Common myeloid progenitor, CD34-positive (primary cell): ENCODE measurements around the gene FASN.

Source experiments
- CTCF ChIA-PET: fragments of 350-600 bp; sonication (Branson Sonifier 250); formaldehyde crosslinking; loops from one replicate; lab custom pipeline; 2021; ENCODE audit warnings: antibody characterized with exemption; lab: Charles Lee
- POLR2A ChIA-PET: fragments of 350-600 bp; sonication (Branson Sonifier 250); formaldehyde crosslinking; loops from one replicate; lab custom pipeline; 2021; ENCODE audit warnings: antibody characterized with exemption; lab: Charles Lee
- DNase-seq, 3 donors: peaks; one replicate each; pipeline versions ENCODE4 v3.0.0 to v3.0.0-alpha.2; 2013
- H3K27ac ChIP-seq, 2 experiments: 1 replicate in 1 of 2; 2 replicates in 1 of 2; pipeline ENCODE4 v1.7.0; 2013; ENCODE audit warnings: inconsistent platforms in 2 of 2, low read length in 2 of 2, mild to moderate bottlenecking in 2 of 2, low read depth in 1 of 2, moderate library complexity in 1 of 2; ENCODE audit not compliant: severe bottlenecking in 2 of 2, insufficient read depth in 1 of 2, poor library complexity in 1 of 2
- H3K27me3 ChIP-seq, 5 experiments: replicated peaks in 2 of 5; 1 replicate in 3 of 5; 2 replicates in 2 of 5; pipeline versions ENCODE4 v1.6.1 to v1.7.0; 2013; ENCODE audit warnings: low read length in 4 of 5, mild to moderate bottlenecking in 2 of 5, moderate library complexity in 2 of 5, inconsistent platforms in 1 of 5; ENCODE audit not compliant: insufficient read depth in 5 of 5, control insufficient read depth in 4 of 5
- H3K36me3 ChIP-seq, 4 experiments: 1 replicate in 2 of 4; 2 replicates in 2 of 4; pipeline versions ENCODE4 v1.6.1 to v1.7.0; 2013; ENCODE audit warnings: low read length in 3 of 4, control low read depth in 1 of 4, mild to moderate bottlenecking in 1 of 4; ENCODE audit not compliant: control insufficient read depth in 4 of 4, insufficient read depth in 4 of 4
- H3K4me1 ChIP-seq, 4 experiments: 1 replicate in 3 of 4; 2 replicates in 1 of 4; pipeline versions ENCODE4 v1.6.1 to v1.7.1; 2013; ENCODE audit warnings: low read length in 3 of 4, mild to moderate bottlenecking in 3 of 4, control low read depth in 1 of 4, inconsistent platforms in 1 of 4, moderate library complexity in 1 of 4; ENCODE audit not compliant: control insufficient read depth in 4 of 4, insufficient read depth in 4 of 4; ENCODE audit errors: control extremely low read depth in 1 of 4
- H3K4me3 ChIP-seq, 7 experiments: 1 replicate in 4 of 7; 2 replicates in 3 of 7; pipeline versions ENCODE4 v1.5.1 to v1.7.0; 2013; ENCODE audit warnings: mild to moderate bottlenecking in 7 of 7, low read length in 6 of 7, moderate library complexity in 6 of 7, inconsistent platforms in 2 of 7, low read depth in 2 of 7, control low read depth in 1 of 7; ENCODE audit not compliant: insufficient read depth in 4 of 7, control insufficient read depth in 1 of 7; ENCODE audit errors: extremely low read depth in 1 of 7
- H3K9me3 ChIP-seq, 5 experiments: 1 replicate in 4 of 5; 2 replicates in 1 of 5; pipeline versions ENCODE4 v1.6.1 to v1.7.1; 2013; ENCODE audit warnings: low read length in 4 of 5, mild to moderate bottlenecking in 2 of 5, inconsistent platforms in 1 of 5, low read depth in 1 of 5, moderate library complexity in 1 of 5; ENCODE audit not compliant: control insufficient read depth in 4 of 5, insufficient read depth in 2 of 5; ENCODE audit errors: control extremely low read depth in 1 of 5
- WGBS: methylation state at CpG from one replicate; pipeline ENCODE4 v1.1.5; 2013; ENCODE audit not compliant: insufficient coverage; 5-methylcytosine and 5-hydroxymethylcytosine counted together

The FASN gene

GRCh38 chr17:82112914-82113311, 14.9 kb upstream of the FASN start:
- Histone ChIP-seq H3K36me3 (peaks cover 2 to 17% (median 10%) of the 10 kb centered on the region in 4 experiments), H3K4me3 (no peak overlapping the region), H3K27ac (no peak overlapping the region), H3K27me3 (no peaks in the 10 kb centered on the region), H3K4me1 (no peaks in the 10 kb centered on the region), H3K9me3 (no peaks in the 10 kb centered on the region)
- ChIA-PET CTCF (interaction anchor here (2.0 kb wide), 1 partner anchor 36 kb away, joined by 4 read pairs; no protein-coding TSS in a partner anchor), POLR2A (no interaction called here)
- DNase-seq: no peak
- 95% methylated on average over 3 of the region's 6 CpGs for WGBS

- CTCF ChIA-PET: interaction anchor here (2.0 kb wide), 1 partner anchor 36 kb away, joined by 4 read pairs; no protein-coding TSS in a partner anchor
Observed at GRCh38 chr17:82112181-82112913, 14.3 kb upstream of the FASN start.

GRCh38 chr17:82110298-82110697, 12.3 kb upstream of the FASN start:
- ChIA-PET CTCF (no interaction called here), POLR2A (no interaction called here)
- Histone ChIP-seq H3K4me1 (peaks cover 0 to 24% (median 22%) of the 10 kb centered on the region in 4 experiments), H3K4me3 (no peak overlapping the region), H3K27me3 (no peaks in the 10 kb centered on the region), H3K27ac (no peak overlapping the region), H3K36me3 (peaks cover 2 to 17% (median 9%) of the 10 kb centered on the region in 4 experiments), H3K9me3 (no peaks in the 10 kb centered on the region)
- WGBS: 94% methylated on average over 2 of the region's 3 CpGs
- no peak for DNase-seq

More at GRCh38 chr17:82112181-82112913, 14.3 kb upstream of the FASN start:
- H3K27me3 ChIP-seq: no peaks in the 10 kb centered on the region
- H3K4me3 ChIP-seq: no peak overlapping the region
- peaks cover 0 to 3% (median 2%) of the 10 kb centered on the region in 4 experiments for H3K4me1 ChIP-seq
- DNase-seq: no peak
- no peaks in the 10 kb centered on the region for H3K9me3 ChIP-seq
- POLR2A ChIA-PET: interaction anchor here (0.6 kb wide), 1 partner anchor 143 kb away, joined by 4 read pairs; no protein-coding TSS in a partner anchor
- H3K36me3 ChIP-seq: peaks cover 2 to 17% (median 10%) of the 10 kb centered on the region in 4 experiments
- H3K27ac ChIP-seq: no peak overlapping the region
- over 99% methylated on average over 18 of the region's 18 CpGs for WGBS

- no peaks in the 10 kb centered on the region for H3K9me3 ChIP-seq
- DNase-seq: no peak
- POLR2A ChIA-PET: no interaction called here
- no peak overlapping the region for H3K27ac ChIP-seq
- 94% methylated on average over 14 of the region's 14 CpGs for WGBS
- H3K27me3 ChIP-seq: no peaks in the 10 kb centered on the region
- peaks cover 2 to 16% (median 10%) of the 10 kb centered on the region in 4 experiments for H3K36me3 ChIP-seq
- H3K4me1 ChIP-seq: peaks cover 0 to 30% (median 23%) of the 10 kb centered on the region in 4 experiments
- no peak overlapping the region for H3K4me3 ChIP-seq
- CTCF ChIA-PET: interaction anchor here (1.0 kb wide), 2 partner anchors 52 to 80 kb away, joined by 3 read pairs; no protein-coding TSS in a partner anchor
Observed at GRCh38 chr17:82108961-82109475, 11.0 kb upstream of the FASN start.

GRCh38 chr17:82108496-82108945, 10.5 kb upstream of the FASN start:
- H3K4me3 ChIP-seq: no peak overlapping the region
- no peak for DNase-seq
- H3K27me3 ChIP-seq: no peaks in the 10 kb centered on the region
- CTCF ChIA-PET: interaction anchor here (1.0 kb wide), 2 partner anchors 53 to 79 kb away, joined by 3 read pairs; no protein-coding TSS in a partner anchor
- H3K9me3 ChIP-seq: no peaks in the 10 kb centered on the region
- WGBS: 94% methylated on average over 17 of the region's 19 CpGs
- H3K36me3 ChIP-seq: peaks cover 0 to 16% (median 6%) of the 10 kb centered on the region in 4 experiments
- H3K27ac ChIP-seq: no peak overlapping the region
- peaks cover 0 to 30% (median 23%) of the 10 kb centered on the region in 4 experiments for H3K4me1 ChIP-seq
- POLR2A ChIA-PET: interaction anchor here (1.0 kb wide), 1 partner anchor 78 kb away, joined by 3 read pairs; no protein-coding TSS in a partner anchor

GRCh38 chr17:82108038-82108437, 10.0 kb upstream of the FASN start:
- H3K27me3 ChIP-seq: no peaks in the 10 kb centered on the region
- CTCF ChIA-PET: interaction anchor here (0.7 to 1.0 kb wide), 3 partner anchors 53 to 79 kb away, joined by 3 read pairs; no protein-coding TSS in a partner anchor
- 95% methylated on average over 14 of the region's 14 CpGs for WGBS

More at GRCh38 chr17:82108038-82108437, 10.0 kb upstream of the FASN start:
- H3K36me3 ChIP-seq: peaks cover 0 to 16% (median 4%) of the 10 kb centered on the region in 4 experiments
- POLR2A ChIA-PET: interaction anchor here (1.0 kb wide), 1 partner anchor 78 kb away, joined by 3 read pairs; no protein-coding TSS in a partner anchor
- DNase-seq: no peak
- H3K9me3 ChIP-seq: no peaks in the 10 kb centered on the region
- no peak overlapping the region for H3K4me3 ChIP-seq
- no peak overlapping the region for H3K27ac ChIP-seq
- peaks cover 0 to 30% (median 23%) of the 10 kb centered on the region in 4 experiments for H3K4me1 ChIP-seq
